Central memory CD4-positive, alpha-beta T cell (primary cell): ENCODE measurements around the gene DICER1.

Experiments used
- DNase-seq: peaks from one replicate; pipeline ENCODE4 v3.0.0; 2022

Gene DICER1

GRCh38 chr14:95078867-95079266 lies 78.5 kb downstream of the DICER1 start:
- DNase-seq: no peak

GRCh38 chr14:95077345-95077744 lies 80.0 kb downstream of the DICER1 start:
- DNase-seq: no peak

GRCh38 chr14:95075789-95076188 lies 81.5 kb downstream of the DICER1 start:
- no peak for DNase-seq

- DNase-seq: no peak
These were observed 83.4 kb downstream of the DICER1 start for GRCh38 chr14:95073947-95074346.

- no peak for DNase-seq
These were observed 84.9 kb downstream of the DICER1 start for GRCh38 chr14:95072310-95072905.

GRCh38 chr14:95071649-95072280 lies 85.6 kb downstream of the DICER1 start:
- no peak for DNase-seq

GRCh38 chr14:95070748-95071435 lies 86.4 kb downstream of the DICER1 start:
- DNase-seq: no peak

- no peak for DNase-seq
These were observed 87.8 kb downstream of the DICER1 start for GRCh38 chr14:95069547-95069946.

GRCh38 chr14:95069018-95069417 lies 88.3 kb downstream of the DICER1 start:
- no peak for DNase-seq

- no peak for DNase-seq
These were observed 88.8 kb downstream of the DICER1 start for GRCh38 chr14:95068521-95068920.

- DNase-seq: no peak
These were observed 89.2 kb downstream of the DICER1 start for GRCh38 chr14:95068080-95068479.

GRCh38 chr14:95067526-95067925 lies 89.8 kb downstream of the DICER1 start:
- no peak for DNase-seq

GRCh38 chr14:95066427-95066986 lies 90.8 kb downstream of the DICER1 start:
- DNase-seq: no peak

GRCh38 chr14:95065411-95065810 lies 91.9 kb downstream of the DICER1 start:
- DNase-seq: no peak

- no peak for DNase-seq
These were observed 92.6 kb downstream of the DICER1 start for GRCh38 chr14:95064734-95065133.

GRCh38 chr14:95064256-95064655 lies 93.1 kb downstream of the DICER1 start:
- DNase-seq: no peak

- DNase-seq: no peak
These were observed 93.9 kb downstream of the DICER1 start for GRCh38 chr14:95063391-95063790.

- no peak for DNase-seq
These were observed 94.4 kb downstream of the DICER1 start for GRCh38 chr14:95062946-95063345.

- no peak for DNase-seq
These were observed 95.1 kb downstream of the DICER1 start for GRCh38 chr14:95062220-95062619.

- no peak for DNase-seq
These were observed 95.8 kb downstream of the DICER1 start for GRCh38 chr14:95061317-95062093.

GRCh38 chr14:95059126-95059525 lies 98.2 kb downstream of the DICER1 start:
- DNase-seq: no peak

GRCh38 chr14:95058491-95058890 lies 98.8 kb downstream of the DICER1 start:
- DNase-seq: no peak

GRCh38 chr14:95057851-95058250 lies 99.5 kb downstream of the DICER1 start:
- no peak for DNase-seq
